ENCODE data around the gene NHEJ1. TPM values are rescaled to one million over a fixed set of nuclear protein-coding genes. Genes with fewer than 3 reads are reported as not detected.

NHEJ1 gene
- total and polyA plus RNA-seq, 4 donors: 9.8 to 12.7 (median 11.1) TPM

DNA sequence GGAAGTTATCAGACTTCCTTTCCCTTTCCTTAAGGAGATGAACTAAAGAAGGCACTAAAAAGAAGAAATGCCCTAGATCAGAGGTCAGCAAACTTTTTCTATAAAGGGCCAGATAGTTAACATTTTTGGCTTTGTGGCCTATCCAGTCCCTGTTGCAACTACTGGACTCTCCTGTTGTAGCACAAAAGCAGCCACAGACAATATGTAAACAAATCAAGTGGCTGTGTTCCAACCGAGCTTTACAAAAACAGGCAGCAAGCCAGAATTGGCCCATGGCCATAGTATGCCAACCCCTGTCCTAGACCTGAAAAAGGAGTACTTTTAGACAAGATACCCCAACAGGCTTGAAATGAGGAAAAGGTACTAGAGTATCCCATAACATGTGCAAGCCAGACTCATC, 10.9 kb downstream of the NHEJ1 start:
- H3K27ac ChIP-seq (ENCODE audit: low read depth, low read length): no peak overlapping the region
- WGBS (ENCODE audit: insufficient coverage): 14% methylated on average over 1 of the region's 1 CpG
- no peaks in the 10 kb centered on the region for H3K27me3 ChIP-seq (ENCODE audit: control insufficient read depth, insufficient read depth, low read length)
- no peaks in the 10 kb centered on the region for H3K9me3 ChIP-seq (ENCODE audit: control insufficient read depth, insufficient read depth, low read length)
- DNase-seq (ENCODE audit: low read depth in 4 of 6, low spot score in 6 of 6): peak in 2 of 6 donors; percentile 20 to 38
- no peak overlapping the region for H3K4me3 ChIP-seq (ENCODE audit: low read depth, low read length)
- H3K36me3 ChIP-seq (ENCODE audit: control insufficient read depth, insufficient read depth, low read length): peaks cover 10% of the 10 kb centered on the region
- H3K4me1 ChIP-seq (ENCODE audit: control insufficient read depth, insufficient read depth, low read length): peaks cover 5% of the 10 kb centered on the region

DNA sequence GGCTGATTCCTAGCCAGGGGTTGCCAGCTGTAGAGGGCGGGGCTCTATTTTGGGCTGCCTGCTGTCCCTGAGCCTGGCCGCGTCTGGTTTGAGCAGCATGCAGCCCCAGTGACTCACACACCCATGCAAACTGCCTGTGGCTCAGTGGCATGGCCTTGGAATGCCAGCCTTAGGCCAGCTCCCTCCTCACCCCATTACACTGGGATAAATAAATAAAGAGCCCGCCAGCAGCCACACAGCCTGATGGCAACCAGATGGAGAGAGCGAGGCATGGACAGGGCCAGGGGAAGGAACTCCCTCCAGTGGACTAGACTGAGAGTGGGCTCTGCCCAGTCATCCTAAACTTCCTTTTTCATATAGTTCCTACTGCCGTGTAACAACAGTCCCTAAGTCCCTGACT, 18.3 kb downstream of the NHEJ1 start:
- WGBS (ENCODE audit: insufficient coverage): 83% methylated on average over 5 of the region's 6 CpGs
- H3K36me3 ChIP-seq (ENCODE audit: control insufficient read depth, insufficient read depth, low read length): peaks cover 12% of the 10 kb centered on the region
- no peak for DNase-seq (ENCODE audit: low read depth in 4 of 6, low spot score in 6 of 6)
- H3K4me1 ChIP-seq (ENCODE audit: control insufficient read depth, insufficient read depth, low read length): no peaks in the 10 kb centered on the region
- H3K4me3 ChIP-seq (ENCODE audit: low read depth, low read length): no peak overlapping the region
- no peaks in the 10 kb centered on the region for H3K27me3 ChIP-seq (ENCODE audit: control insufficient read depth, insufficient read depth, low read length)
- H3K27ac ChIP-seq (ENCODE audit: low read depth, low read length): no peak overlapping the region
- no peaks in the 10 kb centered on the region for H3K9me3 ChIP-seq (ENCODE audit: control insufficient read depth, insufficient read depth, low read length)

DNA sequence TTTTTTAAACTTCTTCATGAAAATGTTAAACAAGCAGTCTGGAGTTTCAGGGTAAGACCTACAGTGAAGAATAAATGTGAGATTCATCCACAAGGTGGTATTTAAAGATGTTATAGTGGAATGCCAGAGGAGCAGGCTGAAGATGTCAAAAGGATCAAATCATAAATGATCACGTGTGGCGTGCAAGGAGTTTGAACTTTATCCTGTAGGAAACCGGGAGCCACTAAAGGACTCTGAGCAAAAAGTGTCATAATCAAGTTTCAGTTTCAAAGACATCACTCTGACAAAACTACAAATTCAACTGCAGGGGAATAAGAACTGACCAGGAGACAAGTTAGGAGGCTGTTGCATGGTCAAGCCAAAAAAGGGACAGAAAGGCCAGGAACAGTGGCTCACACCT, 19.9 kb downstream of the NHEJ1 start:
- H3K27me3 ChIP-seq (ENCODE audit: control insufficient read depth, insufficient read depth, low read length): no peaks in the 10 kb centered on the region
- no peak overlapping the region for H3K4me3 ChIP-seq (ENCODE audit: low read depth, low read length)
- 93% methylated on average over 3 of the region's 3 CpGs for WGBS (ENCODE audit: insufficient coverage)
- no peaks in the 10 kb centered on the region for H3K9me3 ChIP-seq (ENCODE audit: control insufficient read depth, insufficient read depth, low read length)
- H3K36me3 ChIP-seq (ENCODE audit: control insufficient read depth, insufficient read depth, low read length): peaks cover 5% of the 10 kb centered on the region
- H3K4me1 ChIP-seq (ENCODE audit: control insufficient read depth, insufficient read depth, low read length): no peaks in the 10 kb centered on the region
- no peak overlapping the region for H3K27ac ChIP-seq (ENCODE audit: low read depth, low read length)
- no peak for DNase-seq (ENCODE audit: low read depth in 4 of 6, low spot score in 6 of 6)

DNA sequence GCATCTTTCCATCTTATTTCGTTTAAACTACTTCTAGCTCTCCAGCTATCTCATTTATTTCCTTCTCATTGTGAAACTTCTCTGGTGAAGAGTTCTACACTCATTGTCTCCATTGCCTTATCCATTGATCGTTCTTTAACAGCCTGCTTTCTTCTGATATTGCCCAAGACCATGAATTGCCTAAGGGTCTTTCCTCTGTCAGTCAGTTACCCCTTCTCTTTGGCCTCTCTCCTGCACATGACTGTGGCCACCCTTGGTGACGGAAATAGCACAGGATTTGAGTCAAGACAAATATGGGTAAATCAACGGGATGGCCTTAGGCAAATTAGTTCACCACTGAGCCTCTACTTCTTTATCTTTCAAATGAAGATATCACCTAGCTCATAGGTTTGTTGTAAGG, 26.6 kb downstream of the NHEJ1 start:
- H3K27ac ChIP-seq (ENCODE audit: low read depth, low read length): no peak overlapping the region
- no peaks in the 10 kb centered on the region for H3K27me3 ChIP-seq (ENCODE audit: control insufficient read depth, insufficient read depth, low read length)
- WGBS (ENCODE audit: insufficient coverage): 83% methylated on average over 2 of the region's 4 CpGs

DNA sequence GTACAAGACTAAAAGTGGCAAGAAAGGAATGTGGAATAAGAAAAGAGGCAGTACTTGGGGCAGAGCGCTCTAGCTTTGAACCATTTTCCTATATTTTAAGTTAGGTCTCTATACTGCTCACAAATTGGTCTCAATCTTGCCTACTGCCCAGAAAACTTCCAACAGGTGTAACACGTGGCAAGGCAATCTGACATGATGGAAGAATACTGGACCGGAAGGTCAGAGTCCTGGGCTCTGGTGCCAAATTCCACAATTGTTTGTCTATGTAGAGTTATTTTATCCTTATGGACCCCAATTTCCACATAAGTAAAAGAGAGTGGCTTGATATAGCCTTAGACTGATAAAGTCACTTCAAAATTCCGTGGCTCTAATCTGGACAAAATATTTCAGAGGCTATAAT, 28.9 kb downstream of the NHEJ1 start:
- H3K9me3 ChIP-seq (ENCODE audit: control insufficient read depth, insufficient read depth, low read length): no peaks in the 10 kb centered on the region
- peaks cover 3% of the 10 kb centered on the region for H3K36me3 ChIP-seq (ENCODE audit: control insufficient read depth, insufficient read depth, low read length)
- H3K27ac ChIP-seq (ENCODE audit: low read depth, low read length): no peak overlapping the region
- DNase-seq (ENCODE audit: low read depth in 4 of 6, low spot score in 6 of 6): no peak
- no peaks in the 10 kb centered on the region for H3K27me3 ChIP-seq (ENCODE audit: control insufficient read depth, insufficient read depth, low read length)
- H3K4me1 ChIP-seq (ENCODE audit: control insufficient read depth, insufficient read depth, low read length): no peaks in the 10 kb centered on the region
- no peak overlapping the region for H3K4me3 ChIP-seq (ENCODE audit: low read depth, low read length)
- 70% methylated on average over 2 of the region's 4 CpGs for WGBS (ENCODE audit: insufficient coverage)

More for the DNA sequence above, 26.6 kb downstream of the NHEJ1 start:
- no peaks in the 10 kb centered on the region for H3K4me1 ChIP-seq (ENCODE audit: control insufficient read depth, insufficient read depth, low read length)
- no peak for DNase-seq (ENCODE audit: low read depth in 4 of 6, low spot score in 6 of 6)
- H3K4me3 ChIP-seq (ENCODE audit: low read depth, low read length): no peak overlapping the region
- H3K9me3 ChIP-seq (ENCODE audit: control insufficient read depth, insufficient read depth, low read length): no peaks in the 10 kb centered on the region
- peaks cover 3% of the 10 kb centered on the region for H3K36me3 ChIP-seq (ENCODE audit: control insufficient read depth, insufficient read depth, low read length)

DNA sequence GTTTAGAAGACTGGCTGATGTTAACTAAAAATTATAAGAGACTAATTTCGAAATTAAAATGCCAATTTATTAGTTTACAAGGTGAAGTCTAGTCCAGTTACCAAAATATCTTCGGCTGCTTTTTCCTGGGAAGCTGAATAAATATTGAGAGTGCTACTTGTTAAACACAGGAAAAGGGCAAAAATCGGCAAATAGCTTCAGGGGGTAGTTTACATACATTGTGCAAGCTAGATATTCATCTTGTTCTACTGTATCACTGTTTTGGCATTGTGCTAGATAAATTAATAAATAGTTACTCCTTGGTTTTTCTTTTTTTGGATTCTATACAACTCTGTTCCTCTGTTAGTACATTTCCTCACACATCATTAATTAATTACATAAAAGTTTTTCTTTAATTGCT, 29.3 kb downstream of the NHEJ1 start:
- Histone ChIP-seq H3K4me1 (ENCODE audit: control insufficient read depth, insufficient read depth, low read length) (no peaks in the 10 kb centered on the region), H3K27ac (ENCODE audit: low read depth, low read length) (no peak overlapping the region)
- DNase-seq (ENCODE audit: low read depth in 4 of 6, low spot score in 6 of 6): no peak

DNA sequence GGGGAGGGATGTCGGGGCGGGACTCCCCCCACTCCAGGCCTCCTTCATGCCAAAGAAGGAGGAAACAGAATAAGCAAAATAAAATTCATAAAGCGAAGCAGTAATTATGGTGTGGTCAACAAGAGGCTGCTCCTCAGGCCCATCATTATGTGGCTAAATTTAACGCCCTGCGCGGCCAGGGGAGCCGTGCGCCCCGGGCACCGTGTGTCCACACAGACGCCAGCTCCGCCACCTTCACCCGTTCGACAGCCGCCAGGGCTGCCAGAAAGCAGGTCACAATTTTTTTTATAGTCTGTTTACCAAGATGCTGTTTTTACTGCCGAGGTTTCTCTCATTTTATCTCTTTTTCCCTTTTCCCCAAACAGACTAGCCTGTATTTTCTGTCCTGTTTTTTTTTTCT, 31.0 kb downstream of the NHEJ1 start:
- Histone ChIP-seq H3K27me3 (ENCODE audit: control insufficient read depth, insufficient read depth, low read length) (no peaks in the 10 kb centered on the region), H3K36me3 (ENCODE audit: control insufficient read depth, insufficient read depth, low read length) (peaks cover 3% of the 10 kb centered on the region), H3K9me3 (ENCODE audit: control insufficient read depth, insufficient read depth, low read length) (no peaks in the 10 kb centered on the region), H3K4me1 (ENCODE audit: control insufficient read depth, insufficient read depth, low read length) (peaks cover 6% of the 10 kb centered on the region), H3K4me3 (ENCODE audit: low read depth, low read length) (no peak overlapping the region), H3K27ac (ENCODE audit: low read depth, low read length) (no peak overlapping the region)
- DNase-seq (ENCODE audit: low read depth in 4 of 6, low spot score in 6 of 6): no peak
- 98% methylated on average over 11 of the region's 16 CpGs for WGBS (ENCODE audit: insufficient coverage)

More for the DNA sequence above, 29.3 kb downstream of the NHEJ1 start:
- H3K4me3 ChIP-seq (ENCODE audit: low read depth, low read length): no peak overlapping the region
- no CpG with 5 or more reads among the region's 3 CpGs for WGBS (ENCODE audit: insufficient coverage)
- no peaks in the 10 kb centered on the region for H3K27me3 ChIP-seq (ENCODE audit: control insufficient read depth, insufficient read depth, low read length)
- H3K36me3 ChIP-seq (ENCODE audit: control insufficient read depth, insufficient read depth, low read length): peaks cover 3% of the 10 kb centered on the region
- H3K9me3 ChIP-seq (ENCODE audit: control insufficient read depth, insufficient read depth, low read length): no peaks in the 10 kb centered on the region

DNA sequence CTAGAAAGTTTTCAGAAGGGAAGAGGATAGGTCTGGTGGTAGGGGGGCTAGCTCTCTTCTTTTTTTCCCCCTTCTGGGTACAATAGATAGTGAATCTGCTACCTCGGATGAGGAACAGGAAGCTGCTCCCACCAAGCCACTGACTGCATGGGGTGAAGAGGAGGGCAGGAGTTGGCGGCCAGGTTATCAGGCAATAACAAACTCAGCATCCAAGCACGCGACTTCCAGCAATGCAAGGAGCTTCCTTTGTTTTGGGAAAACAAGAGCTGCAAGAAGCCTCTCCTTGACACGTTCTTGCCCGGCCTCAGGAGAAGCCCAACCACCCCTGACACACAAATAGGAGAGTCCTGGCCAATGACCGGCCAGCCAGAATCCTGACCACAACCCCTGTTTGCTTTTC, 32.2 kb downstream of the NHEJ1 start:
- H3K4me1 ChIP-seq (ENCODE audit: control insufficient read depth, insufficient read depth, low read length): peaks cover 6% of the 10 kb centered on the region
- no peaks in the 10 kb centered on the region for H3K27me3 ChIP-seq (ENCODE audit: control insufficient read depth, insufficient read depth, low read length)
- DNase-seq (ENCODE audit: low read depth in 4 of 6, low spot score in 6 of 6): peak in 1 of 6 donors; percentile 7
- 79% methylated on average over 5 of the region's 7 CpGs for WGBS (ENCODE audit: insufficient coverage)
- no peak overlapping the region for H3K4me3 ChIP-seq (ENCODE audit: low read depth, low read length)
- H3K27ac ChIP-seq (ENCODE audit: low read depth, low read length): no peak overlapping the region
- H3K9me3 ChIP-seq (ENCODE audit: control insufficient read depth, insufficient read depth, low read length): no peaks in the 10 kb centered on the region
- peaks cover 3% of the 10 kb centered on the region for H3K36me3 ChIP-seq (ENCODE audit: control insufficient read depth, insufficient read depth, low read length)

DNA sequence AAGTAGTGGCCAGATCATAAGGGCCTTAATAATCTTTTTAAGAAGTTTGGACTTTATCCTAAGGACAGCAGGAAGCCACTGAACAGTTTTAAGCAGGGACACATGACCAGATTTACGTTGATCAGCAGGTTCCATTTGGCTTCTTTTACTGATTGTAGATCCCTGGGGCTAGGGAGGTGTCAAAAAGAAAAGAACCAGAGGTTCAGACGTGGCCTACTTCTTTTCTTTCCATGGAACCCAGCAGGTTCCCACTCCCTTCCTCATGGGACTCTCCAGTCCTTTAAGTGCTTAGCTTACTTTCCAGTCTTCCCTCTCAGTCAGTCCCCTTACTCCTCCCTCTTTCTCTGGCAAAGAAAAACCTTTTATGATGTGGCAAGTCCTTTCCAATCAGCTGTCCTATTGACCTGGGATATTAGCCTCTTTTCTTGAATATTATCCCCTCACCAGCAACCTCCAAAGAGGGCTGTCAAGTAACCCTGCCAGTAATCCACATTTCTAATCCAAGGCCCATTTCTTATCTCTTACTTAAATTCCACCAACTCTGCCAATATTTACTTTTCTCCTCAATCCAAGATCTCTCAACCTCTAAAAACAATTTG, 33.5 kb downstream of the NHEJ1 start:
- Histone ChIP-seq H3K9me3 (ENCODE audit: control insufficient read depth, insufficient read depth, low read length) (no peaks in the 10 kb centered on the region), H3K4me1 (ENCODE audit: control insufficient read depth, insufficient read depth, low read length) (peaks cover 9% of the 10 kb centered on the region), H3K36me3 (ENCODE audit: control insufficient read depth, insufficient read depth, low read length) (peaks cover 3% of the 10 kb centered on the region), H3K4me3 (ENCODE audit: low read depth, low read length) (no peak overlapping the region), H3K27me3 (ENCODE audit: control insufficient read depth, insufficient read depth, low read length) (no peaks in the 10 kb centered on the region), H3K27ac (ENCODE audit: low read depth, low read length) (no peak overlapping the region)
- DNase-seq (ENCODE audit: low read depth in 4 of 6, low spot score in 6 of 6): no peak
- 60% methylated on average over 2 of the region's 2 CpGs for WGBS (ENCODE audit: insufficient coverage)

DNA sequence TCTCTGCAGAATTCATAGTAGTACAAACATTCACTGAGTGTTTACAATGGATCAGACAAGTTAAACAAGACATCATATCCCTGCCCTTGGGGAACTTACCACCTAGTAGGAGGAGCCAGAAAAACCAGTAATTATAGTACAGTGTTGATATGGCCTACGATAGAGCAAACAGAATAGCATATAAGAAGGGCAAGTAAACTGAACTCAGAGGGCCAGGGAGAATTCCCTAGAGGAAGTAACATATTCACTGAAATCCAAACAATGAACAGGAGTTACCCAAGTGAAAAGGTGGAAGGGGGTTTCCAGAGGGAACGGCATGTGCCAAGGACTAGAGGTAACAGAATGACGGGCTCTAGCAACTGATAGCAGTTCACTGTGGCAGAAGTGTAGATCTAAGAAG, 34.1 kb downstream of the NHEJ1 start:
- WGBS (ENCODE audit: insufficient coverage): 90% methylated on average over 2 of the region's 3 CpGs
- Histone ChIP-seq H3K27ac (ENCODE audit: low read depth, low read length) (no peak overlapping the region), H3K4me1 (ENCODE audit: control insufficient read depth, insufficient read depth, low read length) (peaks cover 9% of the 10 kb centered on the region), H3K27me3 (ENCODE audit: control insufficient read depth, insufficient read depth, low read length) (no peaks in the 10 kb centered on the region), H3K36me3 (ENCODE audit: control insufficient read depth, insufficient read depth, low read length) (peaks cover 3% of the 10 kb centered on the region), H3K4me3 (ENCODE audit: low read depth, low read length) (no peak overlapping the region), H3K9me3 (ENCODE audit: control insufficient read depth, insufficient read depth, low read length) (no peaks in the 10 kb centered on the region)
- DNase-seq (ENCODE audit: low read depth in 4 of 6, low spot score in 6 of 6): no peak
